ENCODE measurements around the gene SPEF2.

The SPEF2 gene

DNA sequence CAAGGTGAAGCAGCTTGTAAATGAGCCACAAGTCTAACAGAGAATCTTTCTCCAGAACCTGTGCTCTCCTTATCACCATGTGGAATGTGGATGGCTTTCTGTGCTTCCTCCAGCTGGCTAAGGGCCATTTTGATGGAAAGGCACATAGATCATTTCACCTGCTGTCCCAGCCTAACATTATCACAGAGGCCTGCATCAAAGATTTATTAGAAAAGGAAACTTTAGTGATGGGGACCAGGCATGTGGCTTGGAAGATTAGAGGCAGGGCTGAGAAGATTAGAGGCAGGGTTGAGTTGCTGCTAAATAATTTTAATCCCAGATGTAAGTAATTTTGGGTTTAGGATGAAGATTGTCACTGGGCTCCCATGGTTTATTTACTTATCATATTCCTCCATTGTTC, 6.3 kb downstream of the SPEF2 start:
- H2BK120ac ChIP-seq (ENCODE audit: low read depth, low read length), result no peak overlapping the region
- no peak overlapping the region for H2BK12ac ChIP-seq (ENCODE audit: low read length in 2 of 2)
- no peak for DNase-seq
- H2BK5ac ChIP-seq (ENCODE audit: low read depth, low read length, poor library complexity, severe bottlenecking), result no peak overlapping the region
- H4K91ac ChIP-seq (ENCODE audit: low read length), result no peak overlapping the region
- H3K36me3 ChIP-seq (ENCODE audit: control insufficient read depth in 1 of 2, insufficient read depth in 2 of 2, low read depth in 1 of 2, low read length in 2 of 2), result no peaks in the 10 kb centered on the region
- H3K9ac ChIP-seq (ENCODE audit: low read length), result no peak overlapping the region
- H3K23ac ChIP-seq (ENCODE audit: low read length in 2 of 2), result no peak overlapping the region
- no peak overlapping the region for H3K4me3 ChIP-seq (ENCODE audit: insufficient read depth in 1 of 2, low read depth in 1 of 2, low read length in 2 of 2)
- peaks cover 3% of the 10 kb centered on the region for H3K79me1 ChIP-seq (replicated peaks; ENCODE audit: low read length, poor library complexity, severe bottlenecking)
- no peak overlapping the region for H3K4ac ChIP-seq (ENCODE audit: low read depth in 1 of 2, low read length in 2 of 2)
- H3K4me1 ChIP-seq (ENCODE audit: control insufficient read depth, insufficient read depth, low read depth, low read length), result no peaks in the 10 kb centered on the region
- H3K9me3 ChIP-seq (ENCODE audit: control insufficient read depth, low read length), result no peaks in the 10 kb centered on the region
- no peak overlapping the region for H3K4me2 ChIP-seq (ENCODE audit: low read length, poor library complexity, severe bottlenecking)
- H3K18ac ChIP-seq (ENCODE audit: low read depth in 1 of 2, low read length in 2 of 2), result no peak overlapping the region
- H4K8ac ChIP-seq (ENCODE audit: low read length), result no peak overlapping the region
- H2AFZ ChIP-seq (ENCODE audit: low read depth, low read length), result no peak overlapping the region
- H2AK5ac ChIP-seq (ENCODE audit: low read length, severe bottlenecking), result no peak overlapping the region
- no peaks in the 10 kb centered on the region for H3K27me3 ChIP-seq (ENCODE audit: control insufficient read depth in 1 of 2, insufficient read depth in 1 of 2, low read length in 2 of 2)
- H3K14ac ChIP-seq (ENCODE audit: low read length in 2 of 2), result no peak overlapping the region
- H3K27ac ChIP-seq (ENCODE audit: low read length, poor library complexity, severe bottlenecking), result no peak overlapping the region
- no peak overlapping the region for H2BK15ac ChIP-seq (ENCODE audit: low read depth, poor library complexity, severe bottlenecking)

DNA sequence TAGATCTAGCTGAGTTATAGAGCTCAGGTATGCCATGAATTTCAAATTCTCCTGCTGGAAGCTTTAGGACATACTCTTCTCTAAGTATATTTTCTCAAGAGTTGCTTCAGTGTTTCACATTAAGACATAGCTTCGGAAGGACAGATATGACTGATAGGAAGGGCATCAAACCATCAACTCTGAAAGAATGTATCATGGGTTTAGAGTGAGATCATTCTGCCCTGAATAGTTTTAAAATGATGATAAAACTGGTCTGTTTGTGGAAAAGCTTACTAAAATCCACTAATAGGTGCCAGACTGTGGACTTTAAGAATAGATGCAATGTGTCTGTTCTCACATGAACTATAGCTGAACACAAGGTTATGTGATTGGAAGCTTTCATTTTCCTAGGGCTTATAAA, 8.4 kb downstream of the SPEF2 start:
- Histone ChIP-seq H3K9me3 (ENCODE audit: control insufficient read depth, low read length) (no peaks in the 10 kb centered on the region), H3K27me3 (ENCODE audit: control insufficient read depth in 1 of 2, insufficient read depth in 1 of 2, low read length in 2 of 2) (no peaks in the 10 kb centered on the region)

DNA sequence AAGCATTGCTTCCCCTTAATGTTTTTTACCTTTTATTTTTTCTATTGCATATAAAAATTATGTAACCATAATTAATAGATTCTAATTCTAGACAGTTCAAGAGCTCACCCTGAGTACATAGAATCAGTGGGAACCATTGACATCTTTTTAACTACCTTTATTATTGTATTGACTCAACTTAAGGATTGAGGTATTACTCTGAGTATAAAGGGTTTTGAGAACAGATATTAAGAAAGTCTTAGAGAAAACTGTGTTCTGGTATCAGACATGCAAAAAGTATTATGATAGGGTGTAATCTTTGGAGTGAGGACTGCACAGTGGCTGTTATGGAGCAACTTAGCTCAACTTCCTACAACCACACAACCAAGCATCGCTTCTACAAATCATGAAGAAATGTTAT, 8.9 kb downstream of the SPEF2 start:
- Histone ChIP-seq H4K91ac (ENCODE audit: low read length) (no peak overlapping the region), H3K9ac (ENCODE audit: low read length) (no peak overlapping the region), H4K8ac (ENCODE audit: low read length) (no peak overlapping the region), H3K4me3 (ENCODE audit: insufficient read depth in 1 of 2, low read depth in 1 of 2, low read length in 2 of 2) (no peak overlapping the region), H3K18ac (ENCODE audit: low read depth in 1 of 2, low read length in 2 of 2) (no peak overlapping the region), H3K27ac (ENCODE audit: low read length, poor library complexity, severe bottlenecking) (no peak overlapping the region), H2BK15ac (ENCODE audit: low read depth, poor library complexity, severe bottlenecking) (no peak overlapping the region), H2AK5ac (ENCODE audit: low read length, severe bottlenecking) (no peak overlapping the region), H3K23ac (ENCODE audit: low read length in 2 of 2) (no peak overlapping the region), H2BK120ac (ENCODE audit: low read depth, low read length) (no peak overlapping the region), H3K4me1 (ENCODE audit: control insufficient read depth, insufficient read depth, low read depth, low read length) (no peaks in the 10 kb centered on the region), H3K9me3 (ENCODE audit: control insufficient read depth, low read length) (no peaks in the 10 kb centered on the region), H3K27me3 (ENCODE audit: control insufficient read depth in 1 of 2, insufficient read depth in 1 of 2, low read length in 2 of 2) (no peaks in the 10 kb centered on the region), H3K4me2 (ENCODE audit: low read length, poor library complexity, severe bottlenecking) (no peak overlapping the region), H3K79me1 (replicated peaks; ENCODE audit: low read length, poor library complexity, severe bottlenecking) (peaks cover 3% of the 10 kb centered on the region), H2BK5ac (ENCODE audit: low read depth, low read length, poor library complexity, severe bottlenecking) (no peak overlapping the region), H3K36me3 (ENCODE audit: control insufficient read depth in 1 of 2, insufficient read depth in 2 of 2, low read depth in 1 of 2, low read length in 2 of 2) (peaks cover 4 to 15% of the 10 kb centered on the region in 2 experiments), H3K4ac (ENCODE audit: low read depth in 1 of 2, low read length in 2 of 2) (no peak overlapping the region), H2BK12ac (ENCODE audit: low read length in 2 of 2) (no peak overlapping the region), H2AFZ (ENCODE audit: low read depth, low read length) (no peak overlapping the region), H3K14ac (ENCODE audit: low read length in 2 of 2) (no peak overlapping the region)
- no peak for DNase-seq
- WGBS, result no CpG with 5 or more reads among the region's 1 CpG

More for the DNA sequence above, 8.4 kb downstream of the SPEF2 start:
- 95% methylated on average over 1 of the region's 1 CpG for WGBS
- H3K23ac ChIP-seq (ENCODE audit: low read length in 2 of 2), result no peak overlapping the region
- no peak overlapping the region for H2BK120ac ChIP-seq (ENCODE audit: low read depth, low read length)
- H2BK15ac ChIP-seq (ENCODE audit: low read depth, poor library complexity, severe bottlenecking), result no peak overlapping the region
- no peak overlapping the region for H3K4me2 ChIP-seq (ENCODE audit: low read length, poor library complexity, severe bottlenecking)
- H3K27ac ChIP-seq (ENCODE audit: low read length, poor library complexity, severe bottlenecking), result no peak overlapping the region
- no peak overlapping the region for H2AK5ac ChIP-seq (ENCODE audit: low read length, severe bottlenecking)
- no peak overlapping the region for H3K14ac ChIP-seq (ENCODE audit: low read length in 2 of 2)
- no peaks in the 10 kb centered on the region for H3K4me1 ChIP-seq (ENCODE audit: control insufficient read depth, insufficient read depth, low read depth, low read length)
- H4K91ac ChIP-seq (ENCODE audit: low read length), result no peak overlapping the region
- H3K9ac ChIP-seq (ENCODE audit: low read length), result no peak overlapping the region
- H2BK12ac ChIP-seq (ENCODE audit: low read length in 2 of 2), result no peak overlapping the region
- peaks cover 4 to 12% of the 10 kb centered on the region in 2 experiments for H3K36me3 ChIP-seq (ENCODE audit: control insufficient read depth in 1 of 2, insufficient read depth in 2 of 2, low read depth in 1 of 2, low read length in 2 of 2)
- H3K4me3 ChIP-seq (ENCODE audit: insufficient read depth in 1 of 2, low read depth in 1 of 2, low read length in 2 of 2), result no peak overlapping the region
- no peak overlapping the region for H3K4ac ChIP-seq (ENCODE audit: low read depth in 1 of 2, low read length in 2 of 2)
- H2BK5ac ChIP-seq (ENCODE audit: low read depth, low read length, poor library complexity, severe bottlenecking), result no peak overlapping the region
- no peak for DNase-seq
- H4K8ac ChIP-seq (ENCODE audit: low read length), result no peak overlapping the region
- H2AFZ ChIP-seq (ENCODE audit: low read depth, low read length), result no peak overlapping the region
- H3K18ac ChIP-seq (ENCODE audit: low read depth in 1 of 2, low read length in 2 of 2), result no peak overlapping the region
- peaks cover 3% of the 10 kb centered on the region for H3K79me1 ChIP-seq (replicated peaks; ENCODE audit: low read length, poor library complexity, severe bottlenecking)

DNA sequence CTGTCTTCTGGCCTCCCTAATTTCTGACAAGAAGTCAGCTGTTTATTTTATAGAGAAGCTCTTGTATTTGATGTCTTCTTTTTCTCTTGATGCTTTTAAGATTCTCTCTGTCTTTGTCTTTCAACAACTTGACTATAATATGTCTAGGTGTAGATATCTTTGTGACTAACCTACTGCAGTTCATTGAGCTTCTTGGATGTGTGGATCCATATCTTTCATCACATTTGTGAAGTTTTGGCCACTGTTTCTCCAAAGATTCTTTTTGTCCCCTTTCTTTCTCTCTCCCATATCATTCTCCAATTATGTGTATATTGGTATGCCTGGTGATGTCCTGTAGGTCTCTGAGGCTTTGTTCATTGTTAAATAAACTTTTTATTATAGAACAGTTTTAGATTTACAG, 16.7 kb downstream of the SPEF2 start:
- H3K23ac ChIP-seq (ENCODE audit: low read length in 2 of 2), result no peak overlapping the region
- no peak overlapping the region for H2AFZ ChIP-seq (ENCODE audit: low read depth, low read length)
- no peak overlapping the region for H3K9ac ChIP-seq (ENCODE audit: low read length)
- H3K4me2 ChIP-seq (ENCODE audit: low read length, poor library complexity, severe bottlenecking), result no peak overlapping the region
- H3K9me3 ChIP-seq (ENCODE audit: control insufficient read depth, low read length), result peaks cover 40% of the 10 kb centered on the region
- no peak overlapping the region for H3K14ac ChIP-seq (ENCODE audit: low read length in 2 of 2)
- H2BK120ac ChIP-seq (ENCODE audit: low read depth, low read length), result no peak overlapping the region
- no peak overlapping the region for H3K4me3 ChIP-seq (ENCODE audit: insufficient read depth in 1 of 2, low read depth in 1 of 2, low read length in 2 of 2)
- H2AK5ac ChIP-seq (ENCODE audit: low read length, severe bottlenecking), result no peak overlapping the region
- H3K27me3 ChIP-seq (ENCODE audit: control insufficient read depth in 1 of 2, insufficient read depth in 1 of 2, low read length in 2 of 2), result no peaks in the 10 kb centered on the region
- H2BK15ac ChIP-seq (ENCODE audit: low read depth, poor library complexity, severe bottlenecking), result no peak overlapping the region
- H3K36me3 ChIP-seq (ENCODE audit: control insufficient read depth in 1 of 2, insufficient read depth in 2 of 2, low read depth in 1 of 2, low read length in 2 of 2), result peaks cover 4 to 21% of the 10 kb centered on the region in 2 experiments
- H2BK12ac ChIP-seq (ENCODE audit: low read length in 2 of 2), result no peak overlapping the region
- H4K8ac ChIP-seq (ENCODE audit: low read length), result no peak overlapping the region
- no peak for DNase-seq
- H3K27ac ChIP-seq (ENCODE audit: low read length, poor library complexity, severe bottlenecking), result no peak overlapping the region
- no peaks in the 10 kb centered on the region for H3K4me1 ChIP-seq (ENCODE audit: control insufficient read depth, insufficient read depth, low read depth, low read length)
- no peak overlapping the region for H3K18ac ChIP-seq (ENCODE audit: low read depth in 1 of 2, low read length in 2 of 2)
- H3K4ac ChIP-seq (ENCODE audit: low read depth in 1 of 2, low read length in 2 of 2), result no peak overlapping the region
- H2BK5ac ChIP-seq (ENCODE audit: low read depth, low read length, poor library complexity, severe bottlenecking), result no peak overlapping the region
- no peak overlapping the region for H4K91ac ChIP-seq (ENCODE audit: low read length)
- H3K79me1 ChIP-seq (replicated peaks; ENCODE audit: low read length, poor library complexity, severe bottlenecking), result no peaks in the 10 kb centered on the region

Data from mesenchymal stem cell (in vitro differentiated cells and primary cell).